ENCODE data around the gene COL15A1.

DNA sequence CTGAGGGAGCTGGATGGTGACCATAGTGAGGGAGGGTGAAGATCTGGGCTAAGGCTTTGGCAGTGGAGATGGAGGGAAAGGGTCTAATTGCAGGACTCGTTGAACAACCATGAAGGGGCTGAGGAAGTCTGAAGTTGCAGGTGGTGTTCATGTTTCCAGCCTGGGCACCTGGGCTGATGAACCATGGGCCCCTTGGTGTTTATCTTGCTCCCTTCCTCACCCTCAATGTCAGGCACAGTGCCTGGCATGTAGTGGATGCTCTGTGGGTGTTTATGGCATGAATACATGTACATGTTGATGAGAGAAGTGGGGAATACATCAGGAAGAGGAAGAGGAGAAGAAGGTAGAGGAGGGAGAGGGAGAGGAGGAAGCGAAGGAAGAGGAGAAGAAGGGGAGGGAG lies 31.3 kb upstream of the COL15A1 start:
- TF ChIP-seq YY1 (IDR thresholded peaks at IDR 0.05; ENCODE audit: insufficient read depth, insufficient read length) = no peak
- TF ChIP-seq SUZ12 (IDR thresholded peaks at IDR 0.05; ENCODE audit: extremely low read depth, insufficient read depth, insufficient read length) = no peak
- no peak for TF ChIP-seq ZNF274 (IDR thresholded peaks at IDR 0.05; ENCODE audit: low read depth, low read length)
